Hepatocyte (in vitro differentiated cells): ENCODE results near the gene HSPE1. TPM values are rescaled to one million over a fixed set of nuclear protein-coding genes. Genes with fewer than 3 reads are reported as not detected.
A peak's percentile ranks its signal among the peaks of the same experiment; 100 is the strongest.

Experiments
- DNase-seq: peaks from one replicate; pipeline ENCODE4 v3.0.0-alpha.2; 2016; ENCODE audit warnings: low spot score
- H2AFZ ChIP-seq: fragments of 200-600 bp; sonication (generic); 2 replicates; pipeline ENCODE4 v1.6.0; 2016; ENCODE audit warnings: antibody characterized with exemption, mild to moderate bottlenecking
- H3K27ac ChIP-seq: fragments of 200-600 bp; sonication (generic); 2 replicates; pipeline ENCODE4 v1.5.1; 2016; ENCODE audit warnings: mild to moderate bottlenecking
- H3K27me3 ChIP-seq: fragments of 200-600 bp; sonication (generic); 2 replicates; pipeline ENCODE4 v1.6.1; 2016
- H3K36me3 ChIP-seq: fragments of 200-600 bp; sonication (generic); replicated peaks from 2 replicates; pipeline ENCODE4 v1.5.1; 2016; ENCODE audit warnings: low read depth; ENCODE audit not compliant: insufficient read depth
- H3K4me1 ChIP-seq: fragments of 200-600 bp; sonication (generic); 2 replicates; pipeline ENCODE4 v1.5.1; 2016; ENCODE audit warnings: mild to moderate bottlenecking, moderate library complexity; ENCODE audit not compliant: insufficient read depth
- H3K4me2 ChIP-seq: fragments of 200-600 bp; sonication (generic); 2 replicates; pipeline ENCODE4 v1.6.0; 2016
- H3K4me3 ChIP-seq: fragments of 200-600 bp; sonication (generic); 2 replicates; pipeline ENCODE4 v1.5.1; 2016; ENCODE audit warnings: mild to moderate bottlenecking
- H3K79me2 ChIP-seq: fragments of 200-600 bp; sonication (generic); 2 replicates; pipeline ENCODE4 v1.6.0; 2017; ENCODE audit warnings: mild to moderate bottlenecking
- H3K9me2 ChIP-seq: fragments of 200-600 bp; sonication (generic); replicated peaks from 2 replicates; pipeline ENCODE4 v1.6.0; 2017; ENCODE audit warnings: mild to moderate bottlenecking; ENCODE audit not compliant: insufficient read depth
- H3K9me3 ChIP-seq: fragments of 200-600 bp; sonication (generic); 2 replicates; pipeline ENCODE4 v1.5.1; 2016; ENCODE audit warnings: low read depth, mild to moderate bottlenecking
- H4K20me1 ChIP-seq: fragments of 200-600 bp; sonication (generic); 2 replicates; pipeline ENCODE4 v1.6.0; 2016; ENCODE audit warnings: mild to moderate bottlenecking; ENCODE audit not compliant: insufficient read depth, poor library complexity, severe bottlenecking
- EZH2 ChIP-seq: fragments of 200-600 bp; sonication (generic); IDR thresholded peaks from 2 replicates; pipeline ENCODE4 v1.6.1; 2016; ENCODE audit warnings: antibody characterized with exemption, mild to moderate bottlenecking, borderline replicate concordance
- EZH2phosphoT487 ChIP-seq: fragments of 200-600 bp; sonication (generic); IDR thresholded peaks from one replicate; pipeline ENCODE4 v1.6.1; 2018; ENCODE audit warnings: antibody characterized with exemption, mild to moderate bottlenecking, low read depth, moderate library complexity; ENCODE audit not compliant: unreplicated experiment, severe bottlenecking
- WGBS: methylation state at CpG from one replicate; pipeline ENCODE4 v1.1.6; 2016; ENCODE audit warnings: low lambda C conversion rate; ENCODE audit errors: missing lambda C conversion rate; 5-methylcytosine and 5-hydroxymethylcytosine counted together
- polyA plus RNA-seq: library from polyadenylated mRNA; unstranded; fragments of >200 nt; fragmentation: Nextera tagmentation; extraction: Ambion mirVana; gene quantifications from 2 replicates; pipeline ENCODE4 v1.2.1, GENCODE V29; 2016
- total RNA-seq: library from RNA; depleted of rRNA; stranded (reverse); fragments of >200 nt; gene quantifications from 2 replicates; pipeline ENCODE4 v1.2.3, GENCODE V29; 2014
- TF ChIP-seq, protein P1 (sequence below): fragments of 200-600 bp; sonication (generic); IDR thresholded peaks from 2 replicates; pipeline ENCODE4 v1.5.1; 2016; ENCODE audit warnings: antibody characterized with exemption, mild to moderate bottlenecking; ENCODE audit not compliant: poor library complexity

HSPE1 gene
- total and polyA plus RNA-seq, 2 experiments from 2014 or later = 194 to 348 TPM

DNA sequence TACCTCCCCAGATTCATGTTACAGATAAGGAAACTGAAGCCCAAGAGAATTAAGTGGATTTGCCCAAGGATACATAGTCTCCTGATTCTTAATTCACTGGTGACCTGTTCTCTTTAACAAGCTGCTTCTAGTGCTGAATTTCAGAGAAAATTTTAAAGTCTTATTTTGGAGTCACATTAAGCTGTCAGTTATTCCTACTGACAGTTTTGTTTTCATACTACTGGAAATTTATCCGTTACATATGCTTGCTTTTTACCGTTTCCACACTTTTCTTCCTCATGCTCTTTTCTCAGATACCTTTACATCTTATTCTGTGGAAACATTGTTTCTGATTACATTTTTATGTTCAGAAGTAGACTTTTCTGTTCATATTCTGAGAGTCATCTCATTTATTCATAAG lies 17.0 kb downstream of the HSPE1 start:
- H3K79me2 ChIP-seq = peaks cover 62% of the 10 kb centered on the region

DNA sequence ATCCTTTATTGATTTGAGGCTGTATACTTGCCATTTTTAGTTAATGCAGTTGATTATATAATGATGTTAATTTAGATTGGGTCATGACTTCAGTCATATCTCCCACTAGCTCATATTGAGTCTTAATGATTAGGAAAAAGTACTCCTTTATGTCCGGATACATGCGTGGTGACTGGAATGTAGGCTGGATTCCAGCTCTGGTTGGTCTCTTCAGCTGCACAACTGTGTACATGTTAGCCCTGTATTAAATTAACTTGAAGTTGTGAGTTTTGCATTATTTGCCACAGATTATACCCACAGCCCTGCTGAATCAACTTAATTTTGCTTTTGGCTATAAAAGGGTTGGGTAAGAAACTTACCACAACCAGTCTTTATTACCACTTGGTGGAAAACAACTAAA lies 38.2 kb downstream of the HSPE1 start:
- H3K27me3 ChIP-seq = no peaks in the 10 kb centered on the region
- H2AFZ ChIP-seq = no peak overlapping the region
- H3K9me3 ChIP-seq = no peaks in the 10 kb centered on the region
- H3K4me1 ChIP-seq = no peaks in the 10 kb centered on the region
- no peak overlapping the region for H3K27ac ChIP-seq
- no peaks in the 10 kb centered on the region for H3K36me3 ChIP-seq
- 91% methylated on average over 2 of the region's 2 CpGs for WGBS
- H3K79me2 ChIP-seq = peaks cover 82% of the 10 kb centered on the region
- H3K4me3 ChIP-seq = no peak overlapping the region
- H4K20me1 ChIP-seq = peaks cover 18% of the 10 kb centered on the region
- no peak overlapping the region for H3K4me2 ChIP-seq
- no peak for DNase-seq
- TF ChIP-seq, protein P1, sequence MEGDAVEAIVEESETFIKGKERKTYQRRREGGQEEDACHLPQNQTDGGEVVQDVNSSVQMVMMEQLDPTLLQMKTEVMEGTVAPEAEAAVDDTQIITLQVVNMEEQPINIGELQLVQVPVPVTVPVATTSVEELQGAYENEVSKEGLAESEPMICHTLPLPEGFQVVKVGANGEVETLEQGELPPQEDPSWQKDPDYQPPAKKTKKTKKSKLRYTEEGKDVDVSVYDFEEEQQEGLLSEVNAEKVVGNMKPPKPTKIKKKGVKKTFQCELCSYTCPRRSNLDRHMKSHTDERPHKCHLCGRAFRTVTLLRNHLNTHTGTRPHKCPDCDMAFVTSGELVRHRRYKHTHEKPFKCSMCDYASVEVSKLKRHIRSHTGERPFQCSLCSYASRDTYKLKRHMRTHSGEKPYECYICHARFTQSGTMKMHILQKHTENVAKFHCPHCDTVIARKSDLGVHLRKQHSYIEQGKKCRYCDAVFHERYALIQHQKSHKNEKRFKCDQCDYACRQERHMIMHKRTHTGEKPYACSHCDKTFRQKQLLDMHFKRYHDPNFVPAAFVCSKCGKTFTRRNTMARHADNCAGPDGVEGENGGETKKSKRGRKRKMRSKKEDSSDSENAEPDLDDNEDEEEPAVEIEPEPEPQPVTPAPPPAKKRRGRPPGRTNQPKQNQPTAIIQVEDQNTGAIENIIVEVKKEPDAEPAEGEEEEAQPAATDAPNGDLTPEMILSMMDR = no peak
- no peak for TF ChIP-seq EZH2phosphoT487
- no peak for TF ChIP-seq EZH2
- H3K9me2 ChIP-seq = no peaks in the 10 kb centered on the region

More for the DNA sequence above, 17.0 kb downstream of the HSPE1 start:
- Histone ChIP-seq H3K4me1 (peaks cover 15% of the 10 kb centered on the region), H3K4me2 (peak overlapping the region; percentile 73), H4K20me1 (peaks cover 20% of the 10 kb centered on the region), H3K9me3 (no peaks in the 10 kb centered on the region), H3K36me3 (no peaks in the 10 kb centered on the region), H3K9me2 (no peaks in the 10 kb centered on the region), H3K4me3 (peak overlapping the region; percentile 73), H3K27me3 (no peaks in the 10 kb centered on the region), H2AFZ (no peak overlapping the region), H3K27ac (no peak overlapping the region)
- no peak for DNase-seq
- 66% methylated on average over 2 of the region's 2 CpGs for WGBS
- TF ChIP-seq, protein P1 = no peak
- no peak for TF ChIP-seq EZH2
- no peak for TF ChIP-seq EZH2phosphoT487

DNA sequence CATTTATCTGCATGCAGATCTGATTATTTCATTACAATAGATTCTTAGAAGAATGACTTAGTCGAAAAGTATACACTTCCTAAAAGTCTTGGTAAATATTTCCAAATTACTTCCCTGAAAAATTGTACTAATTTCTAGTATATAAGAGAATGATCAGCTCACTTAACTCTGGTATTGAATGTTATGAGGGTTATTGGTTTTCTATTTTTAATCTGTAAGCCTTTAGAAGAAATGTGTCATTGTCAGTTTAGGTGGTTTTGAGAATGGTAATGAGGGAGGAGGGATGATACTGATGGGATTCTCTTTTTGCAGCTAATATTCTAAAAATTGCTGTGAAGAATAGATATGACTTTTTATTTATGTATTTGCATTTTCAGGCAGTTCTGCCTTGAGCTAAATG lies 39.6 kb downstream of the HSPE1 start:
- DNase-seq = no peak
- Histone ChIP-seq H3K27me3 (no peaks in the 10 kb centered on the region), H3K4me1 (no peaks in the 10 kb centered on the region), H3K4me3 (no peak overlapping the region), H3K9me3 (no peaks in the 10 kb centered on the region), H3K36me3 (no peaks in the 10 kb centered on the region), H4K20me1 (peaks cover 6% of the 10 kb centered on the region), H2AFZ (no peak overlapping the region), H3K4me2 (no peak overlapping the region), H3K27ac (no peak overlapping the region), H3K9me2 (no peaks in the 10 kb centered on the region), H3K79me2 (peaks cover 70% of the 10 kb centered on the region)
- TF ChIP-seq EZH2 = no peak
- TF ChIP-seq EZH2phosphoT487 = no peak
- TF ChIP-seq, protein P1 = no peak
- 100% methylated on average over 1 of the region's 1 CpG for WGBS

DNA sequence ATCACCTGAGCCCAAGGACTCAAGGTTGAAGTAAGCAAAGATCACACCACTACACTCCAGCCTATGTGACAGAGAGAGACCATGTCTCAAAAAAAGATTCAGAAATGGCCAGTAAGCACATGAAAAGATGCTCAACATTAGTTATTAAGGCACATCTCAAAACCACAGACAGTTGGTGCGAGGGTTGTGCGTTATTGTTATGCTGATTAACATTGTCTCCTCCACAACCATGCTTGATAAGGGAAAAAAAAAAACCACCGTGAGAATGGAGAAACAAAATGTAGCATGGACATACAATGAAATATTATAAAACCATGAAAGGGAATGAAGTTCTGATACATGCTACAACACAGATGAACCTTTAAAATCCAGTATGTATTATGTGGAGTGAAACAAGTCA lies 43.0 kb downstream of the HSPE1 start:
- Histone ChIP-seq H4K20me1 (no peaks in the 10 kb centered on the region), H3K27ac (no peak overlapping the region), H3K9me3 (no peaks in the 10 kb centered on the region), H3K79me2 (peaks cover 66% of the 10 kb centered on the region), H3K27me3 (no peaks in the 10 kb centered on the region), H3K9me2 (no peaks in the 10 kb centered on the region), H2AFZ (no peak overlapping the region), H3K36me3 (no peaks in the 10 kb centered on the region), H3K4me1 (no peaks in the 10 kb centered on the region), H3K4me2 (no peak overlapping the region), H3K4me3 (no peak overlapping the region)
- no peak for TF ChIP-seq EZH2
- TF ChIP-seq EZH2phosphoT487 = no peak
- TF ChIP-seq, protein P1 = no peak
- WGBS = 91% methylated on average over 3 of the region's 3 CpGs
- DNase-seq = no peak
